ENCODE results near the gene IPO11.

DNA sequence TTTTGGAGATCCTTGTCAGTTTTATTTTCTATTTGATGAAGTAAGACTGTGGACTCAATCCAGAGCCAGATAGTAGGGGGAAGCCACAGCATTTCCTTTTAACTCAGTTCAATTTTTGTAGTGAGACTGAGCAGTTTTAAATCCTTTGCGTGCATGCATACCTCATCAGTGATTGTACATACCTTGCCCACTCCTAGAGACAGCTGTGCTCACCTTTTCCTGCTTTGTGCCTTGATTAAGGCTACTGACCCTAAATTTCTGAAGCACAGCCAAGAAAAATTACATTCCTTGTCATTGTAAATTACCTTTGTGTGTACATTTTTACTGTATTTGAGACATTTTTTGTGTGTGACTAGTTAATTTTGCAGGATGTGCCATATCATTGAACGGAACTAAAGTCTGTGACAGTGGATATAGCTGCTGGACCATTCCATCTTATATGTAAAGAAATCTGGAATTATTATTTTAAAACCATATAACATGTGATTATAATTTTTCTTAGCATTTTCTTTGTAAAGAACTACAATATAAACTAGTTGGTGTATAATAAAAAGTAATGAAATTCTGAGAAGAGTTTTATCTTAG lies 26.7 kb upstream of the IPO11 start:
- TF ChIP-seq YY1 (IDR thresholded peaks at IDR 0.05; ENCODE audit: insufficient read depth, insufficient read length) (no peak), ZNF274 (IDR thresholded peaks at IDR 0.05; ENCODE audit: low read depth, low read length) (no peak)

Measured in NT2/D1 (cell line).